Regular cardiac myocyte (primary cell): ENCODE data around the gene TM7SF2. TPM values are rescaled to one million over a fixed set of nuclear protein-coding genes. Genes with fewer than 3 reads are reported as not detected.

Experiments
- total RNA-seq: library from RNA; depleted of rRNA; stranded (reverse); fragments of >200 nt; gene quantifications from 2 replicates; pipeline ENCODE4 v1.2.3, GENCODE V29; 2014

Gene TM7SF2
- total RNA-seq, result 8.6 and 14.7 TPM in 2 replicates

DNA sequence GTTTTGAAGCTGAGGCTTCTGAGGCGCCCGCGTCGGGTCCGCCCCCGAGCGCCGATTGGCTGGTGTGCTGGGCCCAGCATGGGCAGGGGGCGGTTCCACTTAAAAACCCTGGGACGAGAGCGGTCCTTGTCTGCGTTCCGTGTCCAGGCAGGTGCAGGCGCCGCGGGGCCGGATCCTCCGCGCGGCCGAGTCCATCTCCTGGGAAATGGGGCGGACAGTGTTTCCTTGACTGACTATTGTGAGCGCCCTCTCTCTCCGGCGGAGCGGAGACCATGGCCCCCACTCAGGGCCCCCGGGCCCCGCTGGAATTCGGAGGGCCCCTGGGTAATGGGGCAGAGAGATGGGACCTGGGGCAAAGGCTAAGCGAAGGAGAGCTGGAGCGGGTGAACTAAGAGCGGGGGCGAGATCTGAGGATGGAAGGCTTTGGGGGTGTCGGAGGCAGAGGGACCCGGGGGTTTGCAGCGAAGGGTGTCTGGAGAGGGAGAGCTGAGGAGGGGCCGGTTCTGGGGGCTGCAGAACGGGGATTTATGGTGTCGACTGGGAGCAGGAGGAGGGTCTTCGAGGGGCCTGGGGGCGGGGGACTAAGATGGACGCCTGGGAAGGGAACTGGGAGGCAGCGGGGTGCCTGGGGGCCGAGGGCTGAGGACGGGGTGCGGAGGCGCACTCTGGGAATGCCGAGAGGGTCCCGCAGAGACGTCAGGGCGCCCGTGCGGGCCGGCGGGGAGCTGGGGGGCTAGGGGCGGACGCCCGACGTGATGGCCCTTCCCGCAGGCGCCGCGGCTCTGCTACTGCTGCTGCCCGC, at the start of gene TM7SF2:
TSS of gene TM7SF2 (plus strand) at position 129 of the 802 bp plus-strand sequence. CDS start at position 273, 144 bp downstream.

GRCh38 chr11:65083834-65084597, 27.7 kb upstream of the TM7SF2 start, which contains the start of the genes CDCA5 and ZFPL1:
TSS of gene CDCA5 (minus strand) at chr11:65084040. CDS start at chr11:65083978, 62 bp downstream.
TSS of gene ZFPL1 (plus strand) at chr11:65084222. CDS start at chr11:65084699, 477 bp downstream.

DNA sequence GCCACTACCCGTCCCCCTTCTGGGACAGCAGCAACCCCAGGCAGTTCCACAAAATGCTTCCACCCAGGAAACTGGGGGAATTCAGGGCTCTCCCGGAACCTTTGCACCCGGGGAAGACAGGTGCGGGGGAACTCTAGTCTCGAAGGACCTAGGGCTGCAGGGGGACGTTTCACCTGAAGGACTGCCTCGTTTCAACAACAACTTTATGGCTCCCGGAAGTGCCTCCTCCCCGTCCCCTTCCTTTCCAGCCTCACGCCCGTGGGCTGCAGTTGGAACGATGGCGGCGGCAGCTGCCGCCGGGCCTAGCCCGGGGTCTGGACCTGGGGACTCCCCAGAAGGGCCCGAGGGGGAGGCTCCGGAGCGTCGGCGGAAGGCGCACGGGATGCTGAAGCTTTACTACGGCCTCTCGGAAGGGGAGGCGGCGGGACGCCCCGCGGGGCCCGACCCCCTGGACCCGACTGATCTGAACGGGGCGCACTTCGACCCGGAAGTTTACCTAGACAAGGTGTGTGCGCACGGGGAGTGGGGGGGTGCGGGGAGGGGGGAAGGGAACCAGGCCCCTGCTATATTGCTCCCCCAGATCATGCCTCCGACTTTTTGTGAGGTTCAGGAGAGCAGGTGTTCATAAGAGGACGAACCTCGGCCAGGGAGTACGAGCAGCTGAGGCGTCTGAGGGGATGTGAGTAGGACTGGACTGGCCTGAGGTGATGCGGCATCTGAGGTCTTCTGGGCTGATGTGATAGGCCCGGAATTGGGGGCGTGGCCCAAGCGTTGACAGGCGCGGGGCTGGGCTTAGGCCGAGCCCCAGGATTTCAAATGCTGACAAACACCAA, 15.5 kb upstream of the TM7SF2 start, which contains the start of gene VPS51:
TSS of gene VPS51 (plus strand) at position 241 of the 833 bp plus-strand sequence. CDS start at position 278, 37 bp downstream.

DNA sequence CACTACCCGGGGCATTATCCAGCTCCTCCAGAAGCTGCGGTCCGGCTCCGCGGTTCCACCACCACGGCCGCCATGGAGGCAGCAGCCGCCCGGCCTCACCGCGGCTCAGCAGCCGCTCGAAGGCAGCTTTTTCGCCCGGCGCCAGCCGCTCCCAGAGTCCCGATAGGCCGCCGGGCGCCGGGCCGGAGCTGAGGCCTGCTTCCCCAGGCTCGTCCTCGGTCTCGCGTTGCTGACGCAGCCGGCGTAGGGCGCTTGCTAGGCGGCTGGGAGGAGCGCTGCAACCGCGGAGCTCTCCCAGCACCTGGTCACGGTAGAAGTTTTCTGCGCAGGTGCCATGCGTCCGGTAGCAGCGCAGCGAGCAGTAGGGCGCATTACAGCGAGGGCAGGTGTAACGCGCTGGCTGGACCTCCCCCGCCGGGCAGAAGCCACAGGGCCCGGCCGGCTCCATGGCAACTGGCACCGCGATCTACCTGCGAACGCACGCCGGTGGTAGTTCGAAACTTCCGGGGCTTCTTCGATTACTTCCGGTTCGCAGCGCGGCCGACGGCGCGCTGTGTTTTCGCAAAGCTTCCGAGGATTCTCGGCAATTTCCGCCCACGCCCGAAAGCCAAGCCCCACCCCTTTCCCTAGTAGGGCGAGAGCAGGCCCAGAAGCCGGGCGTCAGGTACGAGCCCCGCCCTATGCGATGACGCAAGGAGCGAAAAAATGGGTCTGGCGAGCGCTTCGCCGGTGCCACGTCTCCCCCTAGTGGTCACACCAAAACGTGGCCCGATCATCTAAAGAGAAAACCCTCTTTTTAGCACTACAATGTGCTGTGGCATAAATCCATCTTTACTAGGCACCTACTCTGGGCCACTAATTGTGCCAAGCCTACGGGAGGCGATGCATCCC, 5.8 kb downstream of the TM7SF2 start, which contains the start of gene ZNHIT2:
TSS of gene ZNHIT2 (minus strand) at position 496 of the 891 bp plus-strand sequence. CDS start at position 448, 48 bp downstream.

GRCh38 chr11:65121865-65122696, 10.4 kb downstream of the TM7SF2 start, which contains the start of the genes FAU and MRPL49:
TSS of gene FAU (minus strand) at chr11:65122134. CDS start at chr11:65121813, 321 bp downstream.
TSS of gene MRPL49 (plus strand) at chr11:65122321. CDS start at chr11:65122347, 26 bp downstream.

GRCh38 chr11:65134240-65134951, 22.7 kb downstream of the TM7SF2 start, which contains the start of gene SYVN1:
TSS of gene SYVN1 (minus strand) at chr11:65134519. CDS start at chr11:65133601, 918 bp downstream.

Other genes with a start within 250 kb of the TM7SF2 start
- 75.0 and 126 TPM in 2 replicates for gene EHD1, start 233.3 kb upstream of the TM7SF2 start, total RNA-seq
- 10.9 and 19.7 TPM in 2 replicates for gene ATG2A, start 194.7 kb upstream of the TM7SF2 start, total RNA-seq
- 12.7 and 30.4 TPM in 2 replicates for gene PPP2R5B, start 187.2 kb upstream of the TM7SF2 start, total RNA-seq
- gene GPHA2, start 176.0 kb upstream of the TM7SF2 start, total RNA-seq, result not detected in 2 replicates
- gene MAJIN, start 139.8 kb upstream of the TM7SF2 start, total RNA-seq, result not detected in 2 replicates
- gene BATF2, start 114.9 kb upstream of the TM7SF2 start, total RNA-seq, result 0.28 and 0.77 TPM in 2 replicates
- 58.5 and 94.1 TPM in 2 replicates for gene ARL2, start 97.7 kb upstream of the TM7SF2 start, total RNA-seq
- gene SNX15, start 84.4 kb upstream of the TM7SF2 start, total RNA-seq, result 7.9 and 8.4 TPM in 2 replicates
- 8.2 and 18.6 TPM in 2 replicates for gene SAC3D1, start 70.7 kb upstream of the TM7SF2 start, total RNA-seq
- 16.9 and 21.4 TPM in 2 replicates for gene NAALADL1, start 53.3 kb upstream of the TM7SF2 start, total RNA-seq
- gene CDCA5, start 27.8 kb upstream of the TM7SF2 start, total RNA-seq, result 1.1 and 13.4 TPM in 2 replicates
- 23.4 and 36.8 TPM in 2 replicates for gene ZFPL1, start 27.6 kb upstream of the TM7SF2 start, total RNA-seq
- gene VPS51, start 15.7 kb upstream of the TM7SF2 start, total RNA-seq, result 120 and 121 TPM in 2 replicates
- 8.2 and 14.8 TPM in 2 replicates for gene ZNHIT2, start 5.8 kb downstream of the TM7SF2 start, total RNA-seq
- gene FAU, start 10.3 kb downstream of the TM7SF2 start, total RNA-seq, result 204 and 252 TPM in 2 replicates
- gene MRPL49, start 10.4 kb downstream of the TM7SF2 start, total RNA-seq, result 52.9 and 54.7 TPM in 2 replicates
- gene SYVN1, start 22.6 kb downstream of the TM7SF2 start, total RNA-seq, result 12.4 and 15.1 TPM in 2 replicates
- gene SPDYC, start 58.4 kb downstream of the TM7SF2 start, total RNA-seq, result not detected in 2 replicates
- 61.7 and 142 TPM in 2 replicates for gene CAPN1, start 70.1 kb downstream of the TM7SF2 start, total RNA-seq
- gene POLA2, start 150.1 kb downstream of the TM7SF2 start, total RNA-seq, result 4.5 and 16.9 TPM in 2 replicates
- gene CDC42EP2, start 203.0 kb downstream of the TM7SF2 start, total RNA-seq, result 10.9 and 18.3 TPM in 2 replicates
- 27.9 and 29.9 TPM in 2 replicates for gene DPF2, start 222.0 kb downstream of the TM7SF2 start, total RNA-seq
- under 0.01 and 0.19 TPM in 2 replicates for gene TIGD3, start 242.9 kb downstream of the TM7SF2 start, total RNA-seq